RWPE2 (cell line): ENCODE results near the gene KPNA6.
"Not testable (repeated sequence)": the region's sequence is repeated elsewhere in the genome, so short reads cannot be mapped to it uniquely, and the experiment has no call there.

ENCODE experiments used
- ATAC-seq: fragments of 200-7000 bp; cut with Tn5 transposase; 3 replicates; pipeline ENCODE4 v1.9.1; 2021; ENCODE audit warnings: low read depth
- DNase-seq: peaks from one replicate; pipeline ENCODE4 v3.0.0-alpha.2; 2020; ENCODE audit warnings: low spot score
- H3K27ac ChIP-seq: fragments of 450-650 bp; 2 replicates; pipeline ENCODE4 v1.5.1; 2017; ENCODE audit warnings: mild to moderate bottlenecking; ENCODE audit not compliant: poor library complexity, severe bottlenecking
- H3K27me3 ChIP-seq: fragments of 250-450 bp; sonication (Bioruptor Pico); 2 replicates; pipeline ENCODE4 v1.5.1; 2021; ENCODE audit warnings: mild to moderate bottlenecking, moderate library complexity; ENCODE audit not compliant: insufficient read depth, poor library complexity, severe bottlenecking
- H3K36me3 ChIP-seq: fragments of 250-450 bp; sonication (Bioruptor Pico); 2 replicates; pipeline ENCODE4 v1.5.1; 2020; ENCODE audit warnings: low read depth, mild to moderate bottlenecking, moderate library complexity
- H3K4me1 ChIP-seq: fragments of 250-450 bp; sonication (Bioruptor Pico); 2 replicates; pipeline ENCODE4 v1.5.1; 2021; ENCODE audit warnings: mild to moderate bottlenecking, moderate library complexity; ENCODE audit not compliant: insufficient read depth, poor library complexity, severe bottlenecking
- H3K4me3 ChIP-seq: fragments of 250-450 bp; sonication (Bioruptor Pico); 2 replicates; pipeline ENCODE4 v1.5.1; 2021; ENCODE audit warnings: mild to moderate bottlenecking, moderate library complexity; ENCODE audit not compliant: severe bottlenecking
- H3K9me3 ChIP-seq: fragments of 250-450 bp; sonication (Bioruptor Pico); 2 replicates; pipeline ENCODE4 v1.5.1; 2021; ENCODE audit warnings: mild to moderate bottlenecking, moderate library complexity; ENCODE audit not compliant: severe bottlenecking
- TF ChIP-seq, protein P1 (sequence below): fragments of 450-650 bp; IDR thresholded peaks from one replicate; pipeline ENCODE4 v1.5.1; 2017; ENCODE audit warnings: mild to moderate bottlenecking, moderate library complexity; ENCODE audit not compliant: poor library complexity, severe bottlenecking

Gene KPNA6

GRCh38 chr1:32137111-32137510, 29.3 kb downstream of the KPNA6 start:
- DNase-seq: no peak
- H3K27me3 ChIP-seq: no peaks in the 10 kb centered on the region
- TF ChIP-seq, protein P1, sequence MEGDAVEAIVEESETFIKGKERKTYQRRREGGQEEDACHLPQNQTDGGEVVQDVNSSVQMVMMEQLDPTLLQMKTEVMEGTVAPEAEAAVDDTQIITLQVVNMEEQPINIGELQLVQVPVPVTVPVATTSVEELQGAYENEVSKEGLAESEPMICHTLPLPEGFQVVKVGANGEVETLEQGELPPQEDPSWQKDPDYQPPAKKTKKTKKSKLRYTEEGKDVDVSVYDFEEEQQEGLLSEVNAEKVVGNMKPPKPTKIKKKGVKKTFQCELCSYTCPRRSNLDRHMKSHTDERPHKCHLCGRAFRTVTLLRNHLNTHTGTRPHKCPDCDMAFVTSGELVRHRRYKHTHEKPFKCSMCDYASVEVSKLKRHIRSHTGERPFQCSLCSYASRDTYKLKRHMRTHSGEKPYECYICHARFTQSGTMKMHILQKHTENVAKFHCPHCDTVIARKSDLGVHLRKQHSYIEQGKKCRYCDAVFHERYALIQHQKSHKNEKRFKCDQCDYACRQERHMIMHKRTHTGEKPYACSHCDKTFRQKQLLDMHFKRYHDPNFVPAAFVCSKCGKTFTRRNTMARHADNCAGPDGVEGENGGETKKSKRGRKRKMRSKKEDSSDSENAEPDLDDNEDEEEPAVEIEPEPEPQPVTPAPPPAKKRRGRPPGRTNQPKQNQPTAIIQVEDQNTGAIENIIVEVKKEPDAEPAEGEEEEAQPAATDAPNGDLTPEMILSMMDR: no peak
- no peaks in the 10 kb centered on the region for H3K9me3 ChIP-seq
- H3K36me3 ChIP-seq: peaks cover 3% of the 10 kb centered on the region; the same call in 1 of the 2 replicates
- peaks cover 23% of the 10 kb centered on the region for H3K4me1 ChIP-seq
- H3K4me3 ChIP-seq: no peak overlapping the region
- no peak overlapping the region for H3K27ac ChIP-seq
- ATAC-seq: no peak

- no peaks in the 10 kb centered on the region for H3K36me3 ChIP-seq
- DNase-seq: no peak
- H3K4me1 ChIP-seq: peaks cover 21% of the 10 kb centered on the region
- H3K27me3 ChIP-seq: no peaks in the 10 kb centered on the region
- peak overlapping the region; percentile 63 for H3K27ac ChIP-seq
- peak; percentile 90 for ATAC-seq
- TF ChIP-seq, protein P1: no peak
- no peak overlapping the region for H3K4me3 ChIP-seq
- no peaks in the 10 kb centered on the region for H3K9me3 ChIP-seq
Measured at GRCh38 chr1:32138965-32139364, 31.1 kb downstream of the KPNA6 start.

DNA sequence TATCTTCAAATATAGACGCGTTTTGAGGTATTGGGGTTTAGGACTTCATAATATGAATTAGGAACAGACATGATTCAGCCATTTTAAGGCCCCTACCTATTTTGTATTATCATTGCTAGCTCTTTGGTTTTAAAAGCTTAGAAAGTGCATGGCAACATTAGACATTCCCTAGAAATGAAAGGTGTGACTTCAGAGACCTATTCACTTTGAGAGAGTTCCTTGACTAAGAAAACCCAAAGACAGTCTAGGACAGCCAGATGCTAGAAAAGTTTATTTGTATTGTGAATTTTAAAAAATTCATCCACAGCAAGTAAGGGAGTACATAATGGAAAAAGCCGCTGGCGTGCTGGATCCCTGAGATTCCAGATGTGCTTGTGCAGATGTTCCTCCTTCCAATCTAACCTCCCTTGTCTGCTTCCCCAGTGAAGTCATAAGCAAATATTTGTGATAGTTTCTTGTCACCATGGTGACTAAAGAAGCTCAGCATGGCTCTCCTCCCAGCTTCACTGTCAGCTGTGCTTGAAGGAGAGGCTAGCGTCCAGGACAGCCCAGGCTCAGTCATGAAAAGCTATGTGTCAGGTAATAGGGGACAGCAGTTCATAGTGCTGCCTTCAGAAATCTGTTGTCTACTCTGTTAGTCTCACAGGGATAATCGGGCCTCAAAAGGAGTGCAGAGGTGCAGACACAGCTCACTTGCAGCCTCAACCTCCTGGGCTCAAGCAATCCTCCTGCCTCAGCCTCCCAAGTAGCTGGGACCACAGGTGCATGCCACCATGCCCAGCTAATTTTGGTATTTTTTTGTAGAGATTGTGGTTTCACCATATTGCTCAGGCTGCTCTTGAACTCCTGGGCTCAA, 34.8 kb downstream of the KPNA6 start:
- no peaks in the 10 kb centered on the region for H3K27me3 ChIP-seq
- peaks cover under 1% of the 10 kb centered on the region for H3K9me3 ChIP-seq
- peak overlapping the region; percentile 6 for H3K27ac ChIP-seq
- no peaks in the 10 kb centered on the region for H3K36me3 ChIP-seq
- TF ChIP-seq, protein P1: no peak
- peaks cover 24% of the 10 kb centered on the region for H3K4me1 ChIP-seq
- ATAC-seq (peak; percentile 41; the same call in 2 of the 3 replicates), DNase-seq (no peak)
- H3K4me3 ChIP-seq: no peak overlapping the region

DNA sequence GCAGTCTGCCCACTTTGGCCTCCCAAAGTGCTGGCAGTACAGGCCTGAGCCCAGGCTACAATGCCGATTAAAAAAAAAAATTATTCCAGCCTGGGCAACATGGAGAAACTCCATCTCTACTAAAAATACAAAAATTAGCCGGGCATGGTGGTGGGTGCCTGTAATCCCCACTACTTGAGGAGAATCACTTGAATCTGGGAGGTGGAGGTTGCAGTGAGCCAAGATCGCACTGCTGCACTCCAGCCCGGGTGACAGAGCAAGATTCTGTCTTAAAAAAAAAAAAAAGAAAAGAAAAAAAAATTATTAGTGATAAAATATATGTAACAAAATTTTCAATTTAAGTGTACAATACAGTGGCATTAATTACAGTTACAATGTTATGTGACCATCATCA, 35.4 kb downstream of the KPNA6 start:
- ATAC-seq, H3K4me3 ChIP-seq, H3K27me3 ChIP-seq, H3K9me3 ChIP-seq, H3K36me3 ChIP-seq, H3K27ac ChIP-seq, DNase-seq: not testable (repeated sequence)
- peaks cover 24% of the 10 kb centered on the region for H3K4me1 ChIP-seq

DNA sequence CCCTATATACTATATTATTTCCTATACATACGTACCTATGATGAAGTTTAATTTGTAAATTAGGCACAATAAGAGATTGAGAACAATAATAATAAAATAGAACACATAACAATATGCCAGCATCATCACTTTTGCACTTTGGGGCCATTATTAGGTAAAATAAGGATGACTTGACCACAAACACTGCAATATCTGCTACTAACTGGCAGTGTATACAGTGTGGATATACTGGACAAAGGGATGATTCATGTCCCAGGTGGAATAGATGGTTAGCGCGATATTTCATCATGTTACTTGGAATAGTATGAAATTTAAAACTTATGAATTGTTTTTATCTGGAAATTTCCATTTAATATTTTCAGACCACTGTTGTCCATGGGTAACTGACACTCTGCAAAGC, 36.2 kb downstream of the KPNA6 start:
- Histone ChIP-seq H3K9me3 (peaks cover 4% of the 10 kb centered on the region), H3K36me3 (0 out of 2 replicates have a peak, but pooled peaks cover 4% of the 10 kb centered on the region), H3K27ac (no peak overlapping the region), H3K27me3 (no peaks in the 10 kb centered on the region), H3K4me3 (no peak overlapping the region), H3K4me1 (peaks cover 18% of the 10 kb centered on the region)
- ATAC-seq: peak; percentile 67; the same call in 2 of the 3 replicates
- TF ChIP-seq, protein P1: no peak
- DNase-seq: no peak

- H3K27ac ChIP-seq: not testable (repeated sequence)
Measured at GRCh38 chr1:32147799-32148198, 39.9 kb downstream of the KPNA6 start.

More at GRCh38 chr1:32147799-32148198, 39.9 kb downstream of the KPNA6 start:
- not testable (repeated sequence) for H3K9me3 ChIP-seq, H3K4me3 ChIP-seq, DNase-seq, H3K27me3 ChIP-seq, ATAC-seq, H3K4me1 ChIP-seq, H3K36me3 ChIP-seq
